Heart left ventricle (tissue), 16 donors: ENCODE data around the gene MICB. TPM values are rescaled to one million over a fixed set of nuclear protein-coding genes. Genes with fewer than 3 reads are reported as not detected.

Experiments used
- ATAC-seq, 4 donors: fragments of 200-7000 bp; cut with Tn5 transposase; one replicate each; pipeline ENCODE4 v1.9.1; 2020 to 2022; ENCODE audit warnings: moderate library complexity in 4 of 4, mild to moderate bottlenecking in 3 of 4, moderate number of reproducible peaks in 1 of 4
- DNase-seq, 5 donors: peaks; one replicate each; pipeline ENCODE4 v3.0.0-alpha.2; 2020
- H3K27ac ChIP-seq, 12 donors: fragments of 200-600 bp; sonication (generic) in 4 of 12; one replicate each; pipeline versions ENCODE4 v1.5.0 to v1.8.0; 2016 to 2022; ENCODE audit warnings: mild to moderate bottlenecking in 2 of 12
- H3K27me3 ChIP-seq, 9 donors: fragments of 200-600 bp; sonication (generic) in 2 of 9; one replicate each; pipeline versions ENCODE4 v1.5.1 to v1.8.0; 2016 to 2022; ENCODE audit warnings: mild to moderate bottlenecking in 3 of 9
- H3K36me3 ChIP-seq, 9 donors: fragments of 200-600 bp; sonication (generic) in 2 of 9; one replicate each; pipeline versions ENCODE4 v1.5.0 to v1.8.0; 2018 to 2022; ENCODE audit warnings: mild to moderate bottlenecking in 2 of 9
- H3K4me1 ChIP-seq, 12 donors: fragments of 200-600 bp; sonication (generic) in 4 of 12; one replicate each; pipeline versions ENCODE4 v1.5.0 to v1.8.0; 2016 to 2022; ENCODE audit warnings: mild to moderate bottlenecking in 3 of 12
- H3K4me3 ChIP-seq, 12 donors: fragments of 200-600 bp; sonication (generic) in 4 of 12; one replicate each; pipeline versions ENCODE4 v1.5.0 to v1.8.0; 2017 to 2022; ENCODE audit warnings: mild to moderate bottlenecking in 9 of 12, moderate library complexity in 4 of 12
- H3K9me3 ChIP-seq, 12 donors: fragments of 200-600 bp; sonication (generic) in 4 of 12; one replicate each; pipeline versions ENCODE4 v1.5.0 to v1.8.0; 2016 to 2022; ENCODE audit warnings: mild to moderate bottlenecking in 1 of 12
- POLR2A ChIP-seq, 2 donors: fragments of 450-650 bp; IDR thresholded peaks; one replicate each; pipeline ENCODE4 v1.6.1; 2017; ENCODE audit warnings: antibody characterized with exemption in 2 of 2, mild to moderate bottlenecking in 2 of 2, moderate library complexity in 2 of 2
- WGBS, 4 donors: extraction: QIAGEN DNeasy Blood & Tissue Kit in 2 of 4; methylation state at CpG; one replicate each; pipeline versions ENCODE4 v1.1.5 to v1.1.7; 2013 to 2018; 5-methylcytosine and 5-hydroxymethylcytosine counted together
- intact Hi-C, 10 donors: fragments of 100-400 bp; cut with DNase I; formaldehyde crosslinking; loops; one replicate each; pipeline versions ENCODE4 v1.11.1 to v1.14.2; 2022
- polyA plus RNA-seq, 2 donors: library from polyadenylated mRNA; stranded (reverse); fragments of 200-250 nt; gene quantifications; one replicate each; pipeline ENCODE4 v1.2.3, GENCODE V29; 2013
- total RNA-seq, 9 donors: library from RNA; depleted of rRNA in 2 of 9; stranded (reverse); fragments of >200 nt in 2 of 9; fragmentation: NEBNext Ultra II Directional in 3 of 9; extraction: Animal tissue kit (Norgen Biotek cat#: 25700) in 3 of 9; gene quantifications; one replicate each; pipeline versions ENCODE4 v1.1.0 to v1.2.4, GENCODE V29; 2016 to 2023
- TF ChIP-seq, protein P1 (sequence below), 12 donors: fragments of 200-600 bp; sonication (generic) in 4 of 12; IDR thresholded peaks; one replicate each; pipeline versions ENCODE4 v1.5.0 to v1.8.0; 2018 to 2022; ENCODE audit warnings: antibody characterized with exemption in 12 of 12, mild to moderate bottlenecking in 5 of 12
- donor health status: ischemic (EF 13 %, LVEDD 7.1; RV severe dilation, severe dysfunction).
- donor health status: healthy with polysubstance abuse.
- donor health status: DM: no; HTN: yes; CAD: no.
- donor health status: DM: no; HTN: no; CAD: no.
- donor health status: ischemic (EF 25% LVEDD 6.9; RV normal size, moderate dysfunction).
- donor health status: ischemic (EF 25% LVEDD 5.7; RV mildly dilated, moderate dysfunction).
- donor health status: healthy.
- donor health status: DM: yes; HTN: yes; CAD: no.
- donor health status: ischemic (EF 35%, LVEDD 5.7; RV mildly dilated, moderate dysfunction).
- donor health status: nonischemic (EF 11% LVEDD 7.7; RV severe dilation, severe dysfunction).
- donor health status: DM: yes; HTN: yes; CAD: no.
- donor health status: PGD.
- donor health status: ischemic (EF 29% LVEDD 5.4; RV normal size, mild dysfunction).
- donor health status: nonischemic (EF 23%, LVEDD 6.1; RV moderate dilation, normal function).

The MICB gene
- total and polyA plus RNA-seq, 11 donors = 0.84 to 8.8 (median 1.4) TPM

DNA sequence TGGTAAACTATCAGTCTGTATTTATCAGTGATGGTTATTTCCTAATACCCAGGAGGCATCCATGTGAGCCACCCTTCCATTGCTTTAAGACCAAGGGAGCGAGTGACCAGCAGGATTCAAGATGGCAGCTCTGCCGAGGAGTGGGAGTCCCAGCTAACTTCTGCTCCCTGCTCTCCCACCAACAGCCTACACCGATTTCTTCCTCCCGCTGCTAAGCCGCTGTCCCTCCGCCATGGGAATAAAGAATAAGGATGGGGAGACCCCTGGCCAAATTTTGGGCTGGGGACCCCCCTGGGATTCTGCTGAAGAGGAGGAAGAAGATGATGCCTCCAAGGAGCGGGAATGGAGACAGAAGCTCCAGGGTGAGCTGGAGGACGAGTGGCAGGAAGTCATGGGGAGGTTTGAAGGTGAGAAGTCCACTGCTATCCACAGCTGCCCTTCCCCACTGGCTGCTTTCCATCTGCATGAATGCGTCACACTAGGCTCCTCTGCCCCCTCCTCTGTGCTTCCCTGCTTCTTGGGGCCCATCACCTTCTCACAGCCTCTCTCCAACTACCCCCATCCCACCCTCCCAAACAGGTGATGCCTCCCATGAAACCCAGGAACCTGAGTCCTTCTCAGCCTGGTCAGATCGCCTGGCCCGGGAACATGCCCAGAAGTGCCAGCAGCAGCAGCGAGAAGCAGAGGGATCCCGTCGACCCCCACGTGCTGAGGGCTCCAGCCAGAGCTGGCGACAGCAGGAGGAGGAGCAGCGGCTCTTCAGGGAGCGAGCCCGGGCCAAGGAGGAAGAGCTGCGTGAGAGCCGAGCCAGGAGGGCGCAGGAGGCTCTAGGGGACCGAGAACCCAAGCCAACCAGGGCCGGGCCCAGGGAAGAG, 59.7 kb downstream of the MICB start:
- peaks cover 0 to 55% (median 35%) of the 10 kb centered on the region in 9 donors for H3K36me3 ChIP-seq

DNA sequence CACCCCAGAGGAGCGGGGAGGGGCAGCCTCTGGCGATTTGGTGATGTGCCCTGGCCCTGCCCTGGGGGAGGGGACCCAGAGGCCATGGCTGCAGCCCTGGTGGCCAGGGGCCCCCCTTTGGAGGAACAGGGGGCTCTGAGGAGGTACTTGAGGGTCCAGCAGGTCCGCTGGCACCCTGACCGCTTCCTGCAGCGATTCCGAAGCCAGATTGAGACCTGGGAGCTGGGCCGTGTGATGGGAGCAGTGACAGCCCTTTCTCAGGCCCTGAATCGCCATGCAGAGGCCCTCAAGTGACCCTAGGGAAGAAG, 60.3 kb downstream of the MICB start:
- intact Hi-C loops = no loop called here
- TF ChIP-seq, protein P1, sequence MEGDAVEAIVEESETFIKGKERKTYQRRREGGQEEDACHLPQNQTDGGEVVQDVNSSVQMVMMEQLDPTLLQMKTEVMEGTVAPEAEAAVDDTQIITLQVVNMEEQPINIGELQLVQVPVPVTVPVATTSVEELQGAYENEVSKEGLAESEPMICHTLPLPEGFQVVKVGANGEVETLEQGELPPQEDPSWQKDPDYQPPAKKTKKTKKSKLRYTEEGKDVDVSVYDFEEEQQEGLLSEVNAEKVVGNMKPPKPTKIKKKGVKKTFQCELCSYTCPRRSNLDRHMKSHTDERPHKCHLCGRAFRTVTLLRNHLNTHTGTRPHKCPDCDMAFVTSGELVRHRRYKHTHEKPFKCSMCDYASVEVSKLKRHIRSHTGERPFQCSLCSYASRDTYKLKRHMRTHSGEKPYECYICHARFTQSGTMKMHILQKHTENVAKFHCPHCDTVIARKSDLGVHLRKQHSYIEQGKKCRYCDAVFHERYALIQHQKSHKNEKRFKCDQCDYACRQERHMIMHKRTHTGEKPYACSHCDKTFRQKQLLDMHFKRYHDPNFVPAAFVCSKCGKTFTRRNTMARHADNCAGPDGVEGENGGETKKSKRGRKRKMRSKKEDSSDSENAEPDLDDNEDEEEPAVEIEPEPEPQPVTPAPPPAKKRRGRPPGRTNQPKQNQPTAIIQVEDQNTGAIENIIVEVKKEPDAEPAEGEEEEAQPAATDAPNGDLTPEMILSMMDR (IDR thresholded peaks at IDR 0.05) = no peak
- TF ChIP-seq POLR2A (IDR thresholded peaks at IDR 0.05) = no peak
- Histone ChIP-seq H3K4me1 (peaks cover 7 to 72% (median 35%) of the 10 kb centered on the region in 12 donors), H3K36me3 (peaks cover 0 to 54% (median 33%) of the 10 kb centered on the region in 9 donors), H3K4me3 (peak overlapping the region in 2 of 12 donors; percentile 15 to 40), H3K27me3 (no peaks in the 10 kb centered on the region), H3K9me3 (no peaks in the 10 kb centered on the region), H3K27ac (peak overlapping the region in 11 of 12 donors; percentile 27 to 90 (median 79))
- no peak for ATAC-seq
- 64 to 87% (median 71%) methylated on average over 8 of the region's 8 CpGs for WGBS, 4 donors
- no peak for DNase-seq

More for the DNA sequence above, 59.7 kb downstream of the MICB start:
- TF ChIP-seq POLR2A (IDR thresholded peaks at IDR 0.05) = no peak
- TF ChIP-seq, protein P1 (IDR thresholded peaks at IDR 0.05) = no peak
- Histone ChIP-seq H3K27ac (peak overlapping the region in 11 of 12 donors; percentile 27 to 90 (median 79)), H3K9me3 (no peaks in the 10 kb centered on the region), H3K4me3 (peak overlapping the region in 2 of 12 donors; percentile 15 to 40), H3K4me1 (peaks cover 7 to 67% (median 35%) of the 10 kb centered on the region in 12 donors), H3K27me3 (no peaks in the 10 kb centered on the region)
- WGBS, 4 donors = 56 to 67% (median 62%) methylated on average over 22 to 24 of the region's 24 CpGs
- ATAC-seq (peak in 1 of 4 donors; percentile 5), DNase-seq (no peak)
- intact Hi-C loops = no loop called here

- Histone ChIP-seq H3K27ac (peak overlapping the region; percentile 7 to 90 (median 78)), H3K4me3 (peak overlapping the region in 2 of 12 donors; percentile 15 to 40), H3K36me3 (peaks cover 0 to 48% (median 27%) of the 10 kb centered on the region in 9 donors), H3K9me3 (no peaks in the 10 kb centered on the region), H3K4me1 (peaks cover 7 to 78% (median 35%) of the 10 kb centered on the region in 12 donors), H3K27me3 (no peaks in the 10 kb centered on the region)
- intact Hi-C loops = no loop called here
- 69 to 80% (median 73%) methylated on average over 14 of the region's 14 CpGs for WGBS, 4 donors
- TF ChIP-seq, protein P1 (IDR thresholded peaks at IDR 0.05) = no peak
- no peak for TF ChIP-seq POLR2A (IDR thresholded peaks at IDR 0.05)
- DNase-seq (peak in 2 of 5 donors; percentile 51 to 61), ATAC-seq (peak; percentile 26 to 64 (median 40))
These were observed 60.9 kb downstream of the MICB start for GRCh38 chr6:31558631-31559500.

GRCh38 chr6:31559606-31559957, 61.6 kb downstream of the MICB start:
- peak overlapping the region; percentile 7 to 90 (median 78) for H3K27ac ChIP-seq
- 44 to 56% (median 50%) methylated on average over 4 of the region's 4 CpGs for WGBS, 4 donors
- peak overlapping the region in 3 of 12 donors; percentile 5 to 38 (median 15) for H3K4me3 ChIP-seq
- TF ChIP-seq, protein P1 (IDR thresholded peaks at IDR 0.05) = no peak
- TF ChIP-seq POLR2A (IDR thresholded peaks at IDR 0.05) = no peak
- H3K9me3 ChIP-seq = no peaks in the 10 kb centered on the region
- no peaks in the 10 kb centered on the region for H3K27me3 ChIP-seq
- peaks cover 7 to 80% (median 35%) of the 10 kb centered on the region in 12 donors for H3K4me1 ChIP-seq
- intact Hi-C loops = no loop called here
- ATAC-seq (no peak), DNase-seq (no peak)
- H3K36me3 ChIP-seq = peaks cover 0 to 42% (median 20%) of the 10 kb centered on the region in 9 donors
